Mononuclear cell (primary cell): Measurements from ENCODE around the gene DOCK3. TPM values are rescaled to one million over a fixed set of nuclear protein-coding genes. Genes with fewer than 3 reads are reported as not detected.
"Not testable (repeated sequence)": the region's sequence is repeated elsewhere in the genome, so short reads cannot be mapped to it uniquely, and the experiment has no call there.

Source experiments
- H3K27me3 ChIP-seq: 2 replicates; pipeline ENCODE4 v1.6.0; 2011; ENCODE audit warnings: low read length, control low read depth; ENCODE audit not compliant: insufficient read depth
- H3K4me1 ChIP-seq: 2 replicates; pipeline ENCODE4 v1.5.1; 2011; ENCODE audit warnings: mild to moderate bottlenecking, low read length, control low read depth; ENCODE audit not compliant: insufficient read depth
- H3K4me3 ChIP-seq: 2 replicates; pipeline ENCODE4 v1.5.1; 2011; ENCODE audit warnings: mild to moderate bottlenecking, low read length, moderate library complexity
- H3K9me3 ChIP-seq: 2 replicates; pipeline ENCODE4 v1.5.1; 2011; ENCODE audit warnings: low read depth, mild to moderate bottlenecking, control low read depth, low read length
- total RNA-seq: library from RNA; depleted of rRNA; stranded (reverse); fragments of >200 nt; gene quantifications from one replicate; pipeline ENCODE4 v1.2.3, GENCODE V29; 2012

Gene DOCK3
- total RNA-seq, 1 donor, result 1.0 TPM

GRCh38 chr3:51057121-51057520 is 382.4 kb downstream of the DOCK3 start:
- no peaks in the 10 kb centered on the region for H3K9me3 ChIP-seq
- no peak overlapping the region for H3K4me3 ChIP-seq
- H3K4me1 ChIP-seq, result no peaks in the 10 kb centered on the region
- no peaks in the 10 kb centered on the region for H3K27me3 ChIP-seq

DNA sequence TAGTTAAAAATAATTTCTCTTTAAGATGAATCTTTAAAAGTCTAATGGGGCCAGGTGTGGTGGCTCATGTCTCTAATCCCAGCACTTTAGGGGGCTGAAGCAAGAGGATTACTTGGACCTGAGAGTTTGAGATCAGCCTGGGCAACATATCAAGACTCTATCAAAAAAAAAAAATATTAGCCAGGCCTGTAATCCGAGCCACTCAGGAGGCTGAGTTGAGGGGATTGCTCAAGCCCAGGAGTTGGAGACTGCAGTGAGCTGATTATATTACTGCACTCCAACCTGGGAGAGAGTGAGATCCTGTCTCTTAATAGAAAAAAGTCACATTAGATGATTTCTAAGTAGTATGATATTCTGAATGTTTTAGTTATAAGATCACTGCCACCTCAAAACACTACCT is 388.3 kb downstream of the DOCK3 start:
- Histone ChIP-seq H3K27me3 (peaks cover 3% of the 10 kb centered on the region), H3K9me3 (no peaks in the 10 kb centered on the region), H3K4me1 (no peaks in the 10 kb centered on the region), H3K4me3 (no peak overlapping the region)

DNA sequence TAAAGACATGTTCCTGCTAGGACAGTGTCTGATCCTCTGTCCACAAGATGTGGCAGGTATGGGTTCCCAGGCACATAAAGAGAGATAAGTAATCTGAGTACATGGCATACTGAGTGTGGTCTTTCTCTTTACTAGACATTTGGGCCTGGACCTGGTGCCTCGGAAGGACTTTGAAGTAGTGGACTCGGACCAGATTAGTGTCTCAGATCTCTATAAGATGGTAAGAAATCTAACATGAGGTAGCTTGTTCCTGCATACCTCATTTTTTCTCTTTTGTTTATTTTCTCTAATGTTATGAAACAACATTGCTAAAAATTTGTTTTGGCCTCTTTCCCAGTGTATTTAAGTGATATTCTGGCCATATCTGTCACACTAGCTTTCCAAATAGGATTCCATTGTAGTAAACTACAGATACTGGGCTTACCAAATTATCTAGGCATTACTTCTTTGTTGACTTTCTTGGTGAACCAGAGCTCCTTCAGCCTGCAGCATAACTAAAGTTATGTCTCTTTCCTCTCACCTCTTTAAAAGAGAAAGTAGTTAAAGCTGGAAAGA is 400.6 kb downstream of the DOCK3 start:
- H3K9me3 ChIP-seq, result no peaks in the 10 kb centered on the region
- H3K4me1 ChIP-seq, result no peaks in the 10 kb centered on the region
- no peak overlapping the region for H3K4me3 ChIP-seq
- no peaks in the 10 kb centered on the region for H3K27me3 ChIP-seq

DNA sequence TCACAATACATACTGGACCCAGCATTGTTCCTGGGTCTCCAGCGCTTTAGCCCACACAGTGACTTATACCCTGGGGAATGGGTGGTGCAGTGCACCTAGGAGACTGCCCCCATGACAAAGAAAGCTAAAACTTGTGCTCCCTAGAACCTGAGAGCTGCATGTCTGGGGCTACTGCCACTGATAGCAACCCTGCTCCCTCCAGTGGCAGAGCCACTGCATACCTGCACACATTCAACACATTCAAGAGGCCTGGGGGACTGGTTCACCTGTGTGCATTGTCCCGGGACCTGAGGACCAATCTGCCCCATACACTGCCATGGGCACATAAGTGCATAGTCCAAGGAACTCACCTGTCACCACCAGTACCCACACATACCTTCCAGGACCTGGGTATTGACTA is 407.6 kb downstream of the DOCK3 start:
- no peaks in the 10 kb centered on the region for H3K4me1 ChIP-seq
- H3K9me3 ChIP-seq, result peaks cover 31% of the 10 kb centered on the region
- H3K27me3 ChIP-seq, result no peaks in the 10 kb centered on the region
- no peak overlapping the region for H3K4me3 ChIP-seq

GRCh38 chr3:51083490-51083889 is 408.8 kb downstream of the DOCK3 start:
- Histone ChIP-seq H3K4me1 (no peaks in the 10 kb centered on the region), H3K27me3 (no peaks in the 10 kb centered on the region), H3K9me3 (peaks cover 31% of the 10 kb centered on the region), H3K4me3 (no peak overlapping the region)

- H3K9me3 ChIP-seq, H3K4me3 ChIP-seq, H3K27me3 ChIP-seq, H3K4me1 ChIP-seq: not testable (repeated sequence)
Measured at GRCh38 chr3:51092141-51092540, 417.4 kb downstream of the DOCK3 start.

DNA sequence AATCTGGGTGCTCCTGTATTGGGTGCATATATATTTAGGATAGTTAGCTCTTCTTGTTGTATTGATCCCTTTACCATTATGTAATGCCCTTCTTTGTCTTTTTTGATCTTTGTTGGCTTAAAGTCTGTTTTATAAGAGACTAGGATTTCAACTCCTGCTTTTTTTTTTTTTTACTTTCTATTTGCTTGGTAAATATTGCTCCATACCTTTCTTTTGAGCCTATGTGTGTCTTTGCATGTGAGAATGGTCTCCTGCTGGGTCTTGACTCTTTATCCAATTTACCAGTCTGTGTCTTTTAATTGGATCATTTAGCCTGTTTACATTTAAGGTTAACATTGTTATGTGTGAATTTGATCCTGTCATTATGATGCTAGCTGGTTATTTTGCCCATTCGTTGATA is 420.1 kb downstream of the DOCK3 start:
- H3K4me3 ChIP-seq, H3K27me3 ChIP-seq, H3K9me3 ChIP-seq, H3K4me1 ChIP-seq: not testable (repeated sequence)

DNA sequence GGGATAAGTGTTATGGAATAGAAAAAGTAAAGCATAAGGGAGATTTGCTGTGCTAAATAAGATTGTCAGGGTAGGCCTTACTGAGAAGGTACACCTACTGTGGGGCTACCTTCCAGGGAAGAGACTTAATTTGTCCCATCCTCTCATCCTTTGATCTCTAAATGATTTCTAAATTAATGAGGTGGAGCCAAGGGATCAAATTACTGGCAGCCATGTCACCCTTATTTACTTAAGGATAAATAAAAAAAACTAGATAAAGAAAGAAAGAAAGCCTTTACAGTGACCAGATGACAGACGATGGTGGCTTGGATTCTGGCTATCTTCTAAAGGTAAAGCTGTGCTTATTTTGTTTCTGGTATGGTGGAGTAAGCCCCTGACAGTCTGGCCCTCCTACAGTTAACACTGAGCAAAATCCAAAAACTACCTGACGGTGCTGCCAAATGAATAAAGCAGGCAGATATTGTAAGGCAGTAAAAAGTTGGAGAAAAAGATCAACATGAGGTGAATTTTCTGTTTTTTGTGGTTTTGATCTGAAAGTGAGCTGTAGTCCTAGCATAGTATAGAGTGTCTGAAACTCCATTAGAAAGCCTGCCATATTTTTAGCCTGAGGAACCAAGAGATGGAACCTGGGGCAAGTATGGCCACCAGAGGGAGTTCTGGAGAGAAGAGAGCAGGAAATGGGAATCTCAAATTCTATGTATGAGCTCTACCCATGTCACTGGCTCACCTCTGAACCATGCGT is 425.2 kb downstream of the DOCK3 start:
- H3K27me3 ChIP-seq, result no peaks in the 10 kb centered on the region
- H3K4me1 ChIP-seq, result no peaks in the 10 kb centered on the region
- no peak overlapping the region for H3K4me3 ChIP-seq
- no peaks in the 10 kb centered on the region for H3K9me3 ChIP-seq

GRCh38 chr3:51100536-51100851 is 425.8 kb downstream of the DOCK3 start:
- no peaks in the 10 kb centered on the region for H3K9me3 ChIP-seq
- no peaks in the 10 kb centered on the region for H3K27me3 ChIP-seq
- H3K4me3 ChIP-seq, result no peak overlapping the region
- H3K4me1 ChIP-seq, result no peaks in the 10 kb centered on the region

DNA sequence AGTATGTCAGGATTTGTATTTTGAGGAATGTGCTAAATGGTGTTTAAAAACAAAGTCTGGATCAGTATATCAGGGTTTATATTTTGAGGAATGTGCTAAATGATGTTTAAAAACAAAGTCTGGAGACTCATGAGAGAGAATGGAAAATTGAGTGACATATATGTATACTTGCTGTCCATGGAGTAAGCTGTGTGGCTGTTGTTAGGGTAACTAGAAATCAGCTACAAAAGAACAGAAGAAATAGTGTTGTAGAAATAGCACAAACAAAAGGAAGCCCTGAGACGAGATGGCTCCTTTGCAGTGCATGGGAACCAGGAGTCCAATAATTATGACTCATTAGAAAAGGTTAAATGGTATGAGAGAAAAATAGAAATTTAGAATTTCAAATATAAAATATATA is 427.7 kb downstream of the DOCK3 start:
- no peaks in the 10 kb centered on the region for H3K9me3 ChIP-seq
- H3K27me3 ChIP-seq, result no peaks in the 10 kb centered on the region
- no peak overlapping the region for H3K4me3 ChIP-seq
- no peaks in the 10 kb centered on the region for H3K4me1 ChIP-seq

- H3K27me3 ChIP-seq, result no peaks in the 10 kb centered on the region
- no peaks in the 10 kb centered on the region for H3K4me1 ChIP-seq
- no peak overlapping the region for H3K4me3 ChIP-seq
- H3K9me3 ChIP-seq, result peaks cover 12% of the 10 kb centered on the region
Measured at GRCh38 chr3:51106242-51106876, 431.6 kb downstream of the DOCK3 start.

GRCh38 chr3:51110586-51110985 is 435.9 kb downstream of the DOCK3 start:
- H3K4me1 ChIP-seq, result no peaks in the 10 kb centered on the region
- H3K27me3 ChIP-seq, result no peaks in the 10 kb centered on the region
- H3K9me3 ChIP-seq, result peaks cover 12% of the 10 kb centered on the region
- no peak overlapping the region for H3K4me3 ChIP-seq

DNA sequence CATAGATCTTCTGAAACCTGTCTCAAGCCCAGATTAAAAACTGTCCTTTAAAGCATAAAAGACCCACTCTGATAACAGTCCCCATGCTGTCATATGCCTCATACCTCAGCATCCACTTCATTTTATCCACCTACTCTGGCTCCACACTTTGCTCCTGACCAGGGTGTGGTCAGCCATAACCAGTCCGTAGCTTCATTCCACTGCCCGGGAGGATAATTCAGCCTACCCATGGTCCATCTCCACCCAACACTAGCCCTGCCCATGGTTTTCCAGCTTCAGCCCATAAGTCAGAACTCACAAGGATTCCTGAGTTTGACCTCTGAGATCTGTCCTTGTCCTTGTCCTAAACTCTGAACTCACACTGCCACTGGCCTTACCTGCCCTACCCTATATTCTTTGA is 448.2 kb downstream of the DOCK3 start:
- no peak overlapping the region for H3K4me3 ChIP-seq
- H3K9me3 ChIP-seq, result no peaks in the 10 kb centered on the region
- H3K27me3 ChIP-seq, result no peaks in the 10 kb centered on the region
- no peaks in the 10 kb centered on the region for H3K4me1 ChIP-seq

GRCh38 chr3:51123531-51123930 is 448.8 kb downstream of the DOCK3 start:
- no peaks in the 10 kb centered on the region for H3K27me3 ChIP-seq
- no peaks in the 10 kb centered on the region for H3K4me1 ChIP-seq
- H3K4me3 ChIP-seq, result no peak overlapping the region
- H3K9me3 ChIP-seq, result no peaks in the 10 kb centered on the region

- not testable (repeated sequence) for H3K27me3 ChIP-seq, H3K4me3 ChIP-seq, H3K4me1 ChIP-seq, H3K9me3 ChIP-seq
Measured at GRCh38 chr3:51131607-51132006, 456.9 kb downstream of the DOCK3 start.

- Histone ChIP-seq H3K27me3 (no peaks in the 10 kb centered on the region), H3K4me1 (no peaks in the 10 kb centered on the region), H3K4me3 (no peak overlapping the region), H3K9me3 (no peaks in the 10 kb centered on the region)
Measured at GRCh38 chr3:51137715-51138114, 463.0 kb downstream of the DOCK3 start.
